ENCODE measurements around the gene ANKRD2. TPM values are rescaled to one million over a fixed set of nuclear protein-coding genes. Genes with fewer than 3 reads are reported as not detected.

Gene ANKRD2
- 0.71 and 1.2 TPM in 2 replicates for total RNA-seq

DNA sequence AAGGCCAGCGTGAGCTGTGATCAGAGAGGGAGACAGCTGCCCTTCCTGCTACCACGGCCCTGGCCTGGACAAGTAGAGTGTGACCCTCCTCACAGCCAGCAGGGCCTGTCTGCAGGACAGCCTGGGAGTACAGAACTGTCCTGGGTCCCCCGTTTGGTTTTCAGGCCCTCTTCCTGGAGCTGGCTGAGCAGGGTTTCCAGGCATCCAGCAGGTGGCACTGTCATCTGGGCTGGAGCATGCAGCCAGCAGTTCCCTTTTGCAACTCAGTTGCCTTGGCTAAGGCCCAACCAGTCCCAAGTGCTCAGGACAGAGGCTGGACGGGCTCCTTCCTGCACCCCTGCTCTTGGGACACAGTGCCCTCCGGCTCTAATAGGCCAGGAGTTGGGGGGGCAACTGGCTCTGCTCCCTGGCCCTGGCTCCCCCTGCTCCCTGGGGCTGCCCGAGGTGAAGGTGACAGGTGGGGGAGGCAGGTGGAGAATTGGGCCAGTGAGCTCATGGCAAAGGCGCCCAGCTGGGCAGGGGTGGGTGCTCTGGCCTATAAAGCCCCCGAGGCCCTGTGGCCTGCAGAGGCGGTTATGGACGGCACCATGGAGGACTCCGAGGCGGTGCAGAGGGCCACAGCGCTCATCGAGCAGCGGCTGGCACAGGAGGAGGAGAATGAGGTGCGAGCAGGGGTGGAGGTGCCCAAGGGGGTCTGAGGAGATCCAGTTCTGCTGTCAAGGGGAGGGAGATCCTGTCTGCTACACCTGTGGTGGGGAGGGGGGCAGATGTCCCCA lies at the start of gene ANKRD2:
Gene ANKRD2, plus strand, starts transcription at position 566 of the 776 bp plus-strand sequence. Its CDS starts 10 bp downstream, at position 576.

GRCh38 chr10:97584060-97584797 lies 11.7 kb downstream of the ANKRD2 start, which contains the start of gene HOGA1:
HOGA1 (plus strand) TSS chr10:97584389; CDS start chr10:97584704, 315 bp downstream.

GRCh38 chr10:97589479-97589878 lies 16.9 kb downstream of the ANKRD2 start, which contains the start of gene C10orf62:
C10orf62 (plus strand) TSS chr10:97589721; CDS start chr10:97589898, 177 bp downstream.

DNA sequence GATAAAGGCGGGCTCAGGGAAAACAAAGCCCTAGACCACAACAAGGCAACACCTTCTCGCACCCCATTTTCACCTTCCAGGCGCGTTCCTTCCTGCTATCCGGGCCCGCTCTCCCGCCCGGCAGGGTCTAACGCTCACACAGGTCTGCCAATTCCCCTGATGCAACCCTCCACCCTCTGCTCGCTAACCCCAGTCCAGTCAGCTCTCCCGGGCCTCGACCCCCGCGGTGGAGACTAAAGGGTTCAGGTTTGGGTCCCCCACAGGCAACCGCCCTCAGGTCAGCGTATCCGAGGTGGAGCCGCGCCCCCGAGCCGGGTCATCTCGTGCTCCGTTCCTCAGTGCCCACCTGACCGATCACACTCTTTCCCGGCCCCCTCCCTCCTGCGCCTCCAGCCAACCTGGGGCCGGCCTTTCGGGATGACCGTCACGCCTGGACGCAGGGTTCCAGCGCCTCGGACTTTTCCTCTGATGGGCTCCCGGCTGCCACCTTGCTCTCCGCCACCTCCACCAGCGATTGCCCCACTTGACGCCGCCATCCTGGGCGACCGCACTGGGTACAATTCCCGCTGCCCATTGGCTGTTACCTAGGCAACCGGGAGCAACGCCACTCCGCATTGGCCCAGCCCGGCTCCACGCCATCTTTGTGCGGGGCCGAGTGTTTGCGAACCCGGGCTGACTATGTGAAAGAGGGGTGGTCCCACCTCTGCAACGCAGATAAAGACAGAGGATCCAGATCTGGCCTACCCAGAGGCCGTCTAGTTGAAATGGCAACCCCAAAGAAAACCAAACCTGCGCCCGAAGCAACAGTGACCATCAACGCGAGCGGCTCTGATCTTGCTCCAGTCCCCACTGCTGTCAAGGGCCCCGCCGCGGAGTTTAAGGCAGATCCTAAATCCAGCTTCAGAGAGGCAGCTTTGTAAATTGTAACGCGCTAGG lies 60.6 kb downstream of the ANKRD2 start, which contains the start of gene MORN4:
Gene MORN4, minus strand, starts transcription at position 552 of the 936 bp plus-strand sequence. CDS start 13,847 bp downstream, outside the sequence.

Other genes starting within 250 kb of the ANKRD2 start
- gene FRAT2, start 238.1 kb upstream of the ANKRD2 start, total RNA-seq: 3.6 and 4.0 TPM in 2 replicates
- 8.5 and 13.2 TPM in 2 replicates for gene RRP12, start 171.4 kb upstream of the ANKRD2 start, total RNA-seq
- 280 and 341 TPM in 2 replicates for gene PGAM1, start 146.6 kb upstream of the ANKRD2 start, total RNA-seq
- 35.3 and 37.1 TPM in 2 replicates for gene EXOSC1, start 126.8 kb upstream of the ANKRD2 start, total RNA-seq
- gene ZDHHC16, start 126.6 kb upstream of the ANKRD2 start, total RNA-seq: 36.0 and 47.1 TPM in 2 replicates
- gene MMS19, start 74.4 kb upstream of the ANKRD2 start, total RNA-seq: 41.4 and 45.8 TPM in 2 replicates
- 16.4 and 21.3 TPM in 2 replicates for gene UBTD1, start 73.9 kb upstream of the ANKRD2 start, total RNA-seq
- gene HOGA1, start 11.6 kb downstream of the ANKRD2 start, total RNA-seq: 0.28 and 1.1 TPM in 2 replicates
- 0.14 TPM in 1 of 2 replicates, not detected in the other for gene C10orf62, start 16.9 kb downstream of the ANKRD2 start, total RNA-seq
- 5.5 and 8.8 TPM in 2 replicates for gene MORN4, start 60.7 kb downstream of the ANKRD2 start, total RNA-seq
- gene PI4K2A, start 67.9 kb downstream of the ANKRD2 start, total RNA-seq: 16.2 and 21.8 TPM in 2 replicates
- gene AVPI1, start 114.5 kb downstream of the ANKRD2 start, total RNA-seq: 28.0 and 44.7 TPM in 2 replicates
- 15.5 and 19.9 TPM in 2 replicates for gene MARVELD1, start 141.0 kb downstream of the ANKRD2 start, total RNA-seq
- 16.9 and 20.2 TPM in 2 replicates for gene ZFYVE27, start 164.3 kb downstream of the ANKRD2 start, total RNA-seq
- gene SFRP5, start 199.2 kb downstream of the ANKRD2 start, total RNA-seq: not detected in 2 replicates